WTC11 (cell line): ENCODE results near the gene SLIT3. TPM values are rescaled to one million over a fixed set of nuclear protein-coding genes. Genes with fewer than 3 reads are reported as not detected.

ENCODE experiments used
- ATAC-seq: fragments of 200-7000 bp; cut with Tn5 transposase; 2 replicates; pipeline ENCODE4 v1.10.0; 2021; ENCODE audit warnings: mild to moderate bottlenecking, moderate library complexity
- CTCF ChIA-PET: fragments of 300-600 bp; sonication (Branson Sonifier 250); formaldehyde crosslinking; loops from one replicate; lab custom pipeline; 2021; ENCODE audit warnings: antibody characterized with exemption; lab: Charles Lee
- POLR2A ChIA-PET: fragments of 350-600 bp; sonication (Branson Sonifier 250); formaldehyde crosslinking; loops from one replicate; lab custom pipeline; 2021; ENCODE audit warnings: antibody characterized with exemption; lab: Charles Lee
- DNase-seq: peaks from one replicate; pipeline ENCODE4 v3.0.0; 2021; ENCODE audit warnings: low spot score
- H3K27ac Mint-ChIP-seq: 2 replicates; pipeline ENCODE4 v1.8.0; 2021; ENCODE audit warnings: mixed read lengths
- H3K27me3 Mint-ChIP-seq: 2 replicates; pipeline ENCODE4 v1.8.0; 2021; ENCODE audit warnings: low read depth, mild to moderate bottlenecking, moderate library complexity, mixed read lengths
- H3K36me3 Mint-ChIP-seq: 2 replicates; pipeline ENCODE4 v1.8.0; 2021; ENCODE audit warnings: mixed read lengths
- H3K4me1 Mint-ChIP-seq: 2 replicates; pipeline ENCODE4 v1.8.0; 2022; ENCODE audit warnings: mixed read lengths
- H3K4me3 Mint-ChIP-seq: 2 replicates; pipeline ENCODE4 v1.8.0; 2021; ENCODE audit warnings: mild to moderate bottlenecking, moderate library complexity, mixed read lengths
- H3K9me3 Mint-ChIP-seq: 2 replicates; pipeline ENCODE4 v1.8.0; 2021; ENCODE audit warnings: mixed read lengths
- ATF3 ChIP-seq: sonication (generic); formaldehyde crosslinking; conservative IDR thresholded peaks from 2 replicates; pipeline ENCODE4 v1.8.1; 2022; ENCODE audit warnings: mild to moderate bottlenecking, missing genetic modification reagents
- ELF4 ChIP-seq: sonication (generic); formaldehyde crosslinking; IDR thresholded peaks from 2 replicates; pipeline ENCODE4 v1.8.1; 2022; ENCODE audit warnings: low read depth, mild to moderate bottlenecking, moderate library complexity, missing genetic modification reagents
- ERG ChIP-seq: fragments of 250-450 bp; sonication (Bioruptor Pico); IDR thresholded peaks from 2 replicates; pipeline ENCODE4 v1.8.0; 2021; ENCODE audit warnings: mild to moderate bottlenecking
- ETV6 ChIP-seq: sonication (generic); formaldehyde crosslinking; IDR thresholded peaks from 2 replicates; pipeline ENCODE4 v1.8.1; 2022; ENCODE audit warnings: mild to moderate bottlenecking, missing genetic modification reagents
- FOXK1 ChIP-seq: sonication (generic); formaldehyde crosslinking; IDR thresholded peaks from 2 replicates; pipeline ENCODE4 v1.8.0; 2022; ENCODE audit warnings: mild to moderate bottlenecking, moderate library complexity, missing genetic modification reagents
- JAZF1 ChIP-seq: fragments of 250-450 bp; sonication (Bioruptor Pico); IDR thresholded peaks from 2 replicates; pipeline ENCODE4 v1.9.0; 2021; ENCODE audit warnings: moderate library complexity, mild to moderate bottlenecking, inconsistent platforms
- OVOL2 ChIP-seq: fragments of 250-450 bp; sonication (Bioruptor Pico); IDR thresholded peaks from 2 replicates; pipeline ENCODE4 v1.9.0; 2021; ENCODE audit warnings: mild to moderate bottlenecking, borderline replicate concordance
- SMAD4 ChIP-seq: sonication (generic); formaldehyde crosslinking; IDR thresholded peaks from 2 replicates; pipeline ENCODE4 v1.8.0; 2022; ENCODE audit warnings: mild to moderate bottlenecking, missing genetic modification reagents
- TP53 ChIP-seq: sonication (generic); formaldehyde crosslinking; IDR thresholded peaks from 2 replicates; pipeline ENCODE4 v1.8.1; 2023; ENCODE audit warnings: mild to moderate bottlenecking, missing genetic modification reagents
- ZNF121 ChIP-seq: sonication (generic); formaldehyde crosslinking; IDR thresholded peaks from 2 replicates; pipeline ENCODE4 v1.8.0; 2023; ENCODE audit warnings: missing genetic modification reagents
- ZNF232 ChIP-seq: sonication (generic); formaldehyde crosslinking; IDR thresholded peaks from 2 replicates; pipeline ENCODE4 v1.8.0; 2022; ENCODE audit warnings: mild to moderate bottlenecking, missing genetic modification reagents
- ZNF396 ChIP-seq: fragments of 250-450 bp; sonication (Bioruptor Pico); IDR thresholded peaks from 2 replicates; pipeline ENCODE4 v1.8.0; 2021; ENCODE audit warnings: mild to moderate bottlenecking, moderate library complexity, borderline replicate concordance
- ZNF425 ChIP-seq: fragments of 250-450 bp; sonication (Bioruptor Pico); conservative IDR thresholded peaks from 2 replicates; pipeline ENCODE4 v1.9.0; 2021; ENCODE audit warnings: mild to moderate bottlenecking
- total RNA-seq: library from RNA; stranded (reverse); gene quantifications from 3 replicates; pipeline ENCODE4 v1.2.3, GENCODE V29; 2021
- TF ChIP-seq, protein P1 (sequence below): fragments of 250-450 bp; sonication (Bioruptor Pico); IDR thresholded peaks from 2 replicates; pipeline ENCODE4 v2.1.2; 2022; ENCODE audit warnings: mild to moderate bottlenecking, moderate library complexity
- TF ChIP-seq, protein P2 (sequence below): sonication (generic); formaldehyde crosslinking; IDR thresholded peaks from 2 replicates; pipeline ENCODE4 v1.8.0; 2022; ENCODE audit warnings: mild to moderate bottlenecking, missing genetic modification reagents
- TF ChIP-seq, protein P3 (sequence below): fragments of 250-450 bp; sonication (Bioruptor Pico); IDR thresholded peaks from 2 replicates; pipeline ENCODE4 v1.9.0; 2021; ENCODE audit warnings: moderate library complexity, mild to moderate bottlenecking, inconsistent platforms, borderline replicate concordance
- TF ChIP-seq, protein P4 (sequence below): sonication (generic); formaldehyde crosslinking; IDR thresholded peaks from 2 replicates; pipeline ENCODE4 v1.8.0; 2023; ENCODE audit warnings: missing genetic modification reagents
- TF ChIP-seq, protein P5 (sequence below): fragments of 200-600 bp; IDR thresholded peaks from 2 replicates; pipeline ENCODE4 v1.8.0; 2022; ENCODE audit warnings: antibody characterized with exemption

Gene SLIT3
- total RNA-seq, 1 experiment from 2014 or later: 1.9 TPM

GRCh38 chr5:169158764-169159163 is 142.2 kb downstream of the SLIT3 start (continued):
- TF ChIP-seq JAZF1 (CRISPR knock-in tag): no peak

- ChIA-PET POLR2A (interaction anchor here (0.6 kb wide), 1 partner anchor 30 kb away, joined by 4 read pairs; no protein-coding TSS in a partner anchor), CTCF (no interaction called here)
- Mint-ChIP-seq H3K9me3 (peaks cover 28% of the 10 kb centered on the region), H3K4me3 (no peak overlapping the region), H3K27me3 (peaks cover 2% of the 10 kb centered on the region; the same call in 1 of the 2 replicates), H3K4me1 (peaks cover 33% of the 10 kb centered on the region), H3K27ac (no peak overlapping the region), H3K36me3 (peaks cover 24% of the 10 kb centered on the region)
- ATAC-seq (no peak), DNase-seq (no peak)
- no peak for TF ChIP-seq ZNF232 (CRISPR knock-in tag)
- TF ChIP-seq ATF3: no peak
- TF ChIP-seq FOXK1 (CRISPR knock-in tag): no peak
- no peak for TF ChIP-seq SMAD4 (CRISPR knock-in tag)
- TF ChIP-seq, protein P1, sequence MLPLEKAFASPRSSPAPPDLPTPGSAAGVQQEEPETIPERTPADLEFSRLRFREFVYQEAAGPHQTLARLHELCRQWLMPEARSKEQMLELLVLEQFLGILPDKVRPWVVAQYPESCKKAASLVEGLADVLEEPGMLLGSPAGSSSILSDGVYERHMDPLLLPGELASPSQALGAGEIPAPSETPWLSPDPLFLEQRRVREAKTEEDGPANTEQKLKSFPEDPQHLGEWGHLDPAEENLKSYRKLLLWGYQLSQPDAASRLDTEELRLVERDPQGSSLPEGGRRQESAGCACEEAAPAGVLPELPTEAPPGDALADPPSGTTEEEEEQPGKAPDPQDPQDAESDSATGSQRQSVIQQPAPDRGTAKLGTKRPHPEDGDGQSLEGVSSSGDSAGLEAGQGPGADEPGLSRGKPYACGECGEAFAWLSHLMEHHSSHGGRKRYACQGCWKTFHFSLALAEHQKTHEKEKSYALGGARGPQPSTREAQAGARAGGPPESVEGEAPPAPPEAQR (CRISPR knock-in tag): no peak
- TF ChIP-seq ZNF396 (CRISPR knock-in tag): no peak
- TF ChIP-seq OVOL2 (CRISPR knock-in tag): no peak
- TF ChIP-seq TP53: no peak
- TF ChIP-seq, protein P2, sequence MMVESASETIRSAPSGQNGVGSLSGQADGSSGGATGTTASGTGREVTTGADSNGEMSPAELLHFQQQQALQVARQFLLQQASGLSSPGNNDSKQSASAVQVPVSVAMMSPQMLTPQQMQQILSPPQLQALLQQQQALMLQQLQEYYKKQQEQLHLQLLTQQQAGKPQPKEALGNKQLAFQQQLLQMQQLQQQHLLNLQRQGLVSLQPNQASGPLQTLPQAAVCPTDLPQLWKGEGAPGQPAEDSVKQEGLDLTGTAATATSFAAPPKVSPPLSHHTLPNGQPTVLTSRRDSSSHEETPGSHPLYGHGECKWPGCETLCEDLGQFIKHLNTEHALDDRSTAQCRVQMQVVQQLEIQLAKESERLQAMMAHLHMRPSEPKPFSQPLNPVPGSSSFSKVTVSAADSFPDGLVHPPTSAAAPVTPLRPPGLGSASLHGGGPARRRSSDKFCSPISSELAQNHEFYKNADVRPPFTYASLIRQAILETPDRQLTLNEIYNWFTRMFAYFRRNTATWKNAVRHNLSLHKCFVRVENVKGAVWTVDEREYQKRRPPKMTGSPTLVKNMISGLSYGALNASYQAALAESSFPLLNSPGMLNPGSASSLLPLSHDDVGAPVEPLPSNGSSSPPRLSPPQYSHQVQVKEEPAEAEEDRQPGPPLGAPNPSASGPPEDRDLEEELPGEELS (CRISPR knock-in tag): no peak
- TF ChIP-seq, protein P3, sequence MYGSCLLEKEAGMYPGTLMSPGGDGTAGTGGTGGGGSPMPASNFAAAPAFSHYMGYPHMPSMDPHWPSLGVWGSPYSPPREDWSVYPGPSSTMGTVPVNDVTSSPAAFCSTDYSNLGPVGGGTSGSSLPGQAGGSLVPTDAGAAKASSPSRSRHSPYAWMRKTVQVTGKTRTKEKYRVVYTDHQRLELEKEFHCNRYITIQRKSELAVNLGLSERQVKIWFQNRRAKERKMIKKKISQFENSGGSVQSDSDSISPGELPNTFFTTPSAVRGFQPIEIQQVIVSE (CRISPR knock-in tag): no peak
- TF ChIP-seq ZNF121 (CRISPR knock-in tag): no peak
- no peak for TF ChIP-seq ETV6 (CRISPR knock-in tag)
- TF ChIP-seq, protein P4, sequence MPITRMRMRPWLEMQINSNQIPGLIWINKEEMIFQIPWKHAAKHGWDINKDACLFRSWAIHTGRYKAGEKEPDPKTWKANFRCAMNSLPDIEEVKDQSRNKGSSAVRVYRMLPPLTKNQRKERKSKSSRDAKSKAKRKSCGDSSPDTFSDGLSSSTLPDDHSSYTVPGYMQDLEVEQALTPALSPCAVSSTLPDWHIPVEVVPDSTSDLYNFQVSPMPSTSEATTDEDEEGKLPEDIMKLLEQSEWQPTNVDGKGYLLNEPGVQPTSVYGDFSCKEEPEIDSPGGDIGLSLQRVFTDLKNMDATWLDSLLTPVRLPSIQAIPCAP (CRISPR knock-in tag): no peak
- no peak for TF ChIP-seq ZNF425
- TF ChIP-seq ELF4 (CRISPR knock-in tag): no peak
- no peak for TF ChIP-seq ERG (CRISPR knock-in tag)
- TF ChIP-seq, protein P5, sequence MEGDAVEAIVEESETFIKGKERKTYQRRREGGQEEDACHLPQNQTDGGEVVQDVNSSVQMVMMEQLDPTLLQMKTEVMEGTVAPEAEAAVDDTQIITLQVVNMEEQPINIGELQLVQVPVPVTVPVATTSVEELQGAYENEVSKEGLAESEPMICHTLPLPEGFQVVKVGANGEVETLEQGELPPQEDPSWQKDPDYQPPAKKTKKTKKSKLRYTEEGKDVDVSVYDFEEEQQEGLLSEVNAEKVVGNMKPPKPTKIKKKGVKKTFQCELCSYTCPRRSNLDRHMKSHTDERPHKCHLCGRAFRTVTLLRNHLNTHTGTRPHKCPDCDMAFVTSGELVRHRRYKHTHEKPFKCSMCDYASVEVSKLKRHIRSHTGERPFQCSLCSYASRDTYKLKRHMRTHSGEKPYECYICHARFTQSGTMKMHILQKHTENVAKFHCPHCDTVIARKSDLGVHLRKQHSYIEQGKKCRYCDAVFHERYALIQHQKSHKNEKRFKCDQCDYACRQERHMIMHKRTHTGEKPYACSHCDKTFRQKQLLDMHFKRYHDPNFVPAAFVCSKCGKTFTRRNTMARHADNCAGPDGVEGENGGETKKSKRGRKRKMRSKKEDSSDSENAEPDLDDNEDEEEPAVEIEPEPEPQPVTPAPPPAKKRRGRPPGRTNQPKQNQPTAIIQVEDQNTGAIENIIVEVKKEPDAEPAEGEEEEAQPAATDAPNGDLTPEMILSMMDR: no peak
Observed at GRCh38 chr5:169157064-169157463, 143.9 kb downstream of the SLIT3 start.
